Left renal cortex interstitium (tissue), 4 donors: ENCODE measurements around the gene ZP2. TPM values are rescaled to one million over a fixed set of nuclear protein-coding genes. Genes with fewer than 3 reads are reported as not detected.
"Not testable (repeated sequence)": the region's sequence is repeated elsewhere in the genome, so short reads cannot be mapped to it uniquely, and the experiment has no call there.

Source experiments
- DNase-seq, 4 donors: peaks; one replicate each; pipeline ENCODE4 v3.0.0-alpha.2; 2013; ENCODE audit warnings: low read depth in 4 of 4, low spot score in 2 of 4, missing footprints in 1 of 4
- polyA plus RNA-seq, 4 donors: library from polyadenylated mRNA; unstranded; fragments of 120-200 nt; gene quantifications; one replicate each; pipeline ENCODE4 v1.2.1, GENCODE V29; 2013; ENCODE audit not compliant: insufficient read length in 4 of 4

The ZP2 gene
- under 1 TPM; 0.10 to 0.31 (median 0.12) TPM for polyA plus RNA-seq

- DNase-seq = no peak
These were observed at the start of gene ZP2 for GRCh38 chr16:21211486-21211885. Gene ZP2 (minus strand): TSS chr16:21211574. CDS start chr16:21211547, 27 bp downstream.

GRCh38 chr16:21257284-21257683 is 45.9 kb upstream of the ZP2 start:
- no peak for DNase-seq

- DNase-seq = no peak
These were observed 45.3 kb upstream of the ZP2 start for GRCh38 chr16:21256636-21257035.

- no peak for DNase-seq
These were observed 42.1 kb upstream of the ZP2 start for GRCh38 chr16:21253470-21253869.

- no peak for DNase-seq
These were observed 38.9 kb upstream of the ZP2 start for GRCh38 chr16:21250072-21250923.

- not testable (repeated sequence) for DNase-seq
These were observed 36.8 kb upstream of the ZP2 start for GRCh38 chr16:21248179-21248578.

GRCh38 chr16:21244518-21245215 is 33.3 kb upstream of the ZP2 start:
- DNase-seq = no peak

GRCh38 chr16:21242756-21243155 is 31.4 kb upstream of the ZP2 start:
- DNase-seq = no peak

- DNase-seq = no peak
These were observed 28.3 kb upstream of the ZP2 start for GRCh38 chr16:21239646-21240045.

- no peak for DNase-seq
These were observed 25.5 kb upstream of the ZP2 start for GRCh38 chr16:21236831-21237230.

GRCh38 chr16:21235199-21235585 is 23.8 kb upstream of the ZP2 start:
- no peak for DNase-seq

GRCh38 chr16:21233521-21234150 is 22.3 kb upstream of the ZP2 start, which contains the start of gene ANKS4B:
Gene ANKS4B (plus strand): TSS chr16:21233699. CDS start chr16:21233738, 39 bp downstream.
- no peak for DNase-seq

GRCh38 chr16:21233045-21233520 is 21.7 kb upstream of the ZP2 start:
- DNase-seq = no peak

- DNase-seq = no peak
These were observed 17.0 kb upstream of the ZP2 start for GRCh38 chr16:21228361-21228872.

GRCh38 chr16:21227866-21228265 is 16.5 kb upstream of the ZP2 start:
- no peak for DNase-seq

- DNase-seq = no peak
These were observed 15.4 kb upstream of the ZP2 start for GRCh38 chr16:21226749-21227148.

- DNase-seq = no peak
These were observed 13.4 kb upstream of the ZP2 start for GRCh38 chr16:21224800-21225199.

- DNase-seq = no peak
These were observed 12.4 kb upstream of the ZP2 start for GRCh38 chr16:21223787-21224186.

- no peak for DNase-seq
These were observed 11.3 kb upstream of the ZP2 start for GRCh38 chr16:21222495-21223337.

- DNase-seq = no peak
These were observed 8.2 kb upstream of the ZP2 start for GRCh38 chr16:21219551-21219950.
